SK-N-SH (cell line): ENCODE measurements around the gene FRMD1. TPM values are rescaled to one million over a fixed set of nuclear protein-coding genes. Genes with fewer than 3 reads are reported as not detected.

ENCODE experiments used
- CTCF ChIA-PET: fragments of 300-600, 350-600 bp; formaldehyde crosslinking; extraction: SDS; loops from one replicate; lab custom pipeline; 2021; lab: Yijun Ruan, JAX
- POLR2A ChIA-PET: fragments of 350-600 bp; sonication (Branson Sonifier 250); formaldehyde crosslinking; extraction: SDS; loops from one replicate; lab custom pipeline; 2020; ENCODE audit warnings: antibody characterized with exemption, inconsistent platforms; lab: Yijun Ruan, JAX
- DNase-seq: peaks from one replicate; pipeline ENCODE4 v3.0.0; 2012
- H2AFZ ChIP-seq: fragments of 200-600 bp; sonication (generic); 2 replicates; pipeline ENCODE4 v1.8.1; 2016; ENCODE audit warnings: antibody characterized with exemption, mild to moderate bottlenecking, low read depth
- H3F3A ChIP-seq: fragments of 200-600 bp; sonication (generic); replicated peaks from 2 replicates; pipeline ENCODE3; 2016; ENCODE audit warnings: antibody characterized with exemption, mild to moderate bottlenecking; ENCODE audit not compliant: insufficient read depth
- H3K27ac ChIP-seq, 2 experiments: fragments of 200-500 bp in 1 of 2; fragments of 200-600 bp in 1 of 2; sonication (Bioruptor generic) in 1 of 2; sonication (generic), shearing (Covaris generic) in 1 of 2; 2 replicates each; pipeline versions ENCODE4 v1.5.1 to v1.6.1; 2014 to 2016; ENCODE audit warnings: low read depth in 2 of 2, inconsistent platforms in 1 of 2, low read length in 1 of 2, mild to moderate bottlenecking in 1 of 2, mixed read lengths in 1 of 2
- H3K27me3 ChIP-seq: fragments of 200-600 bp; sonication (generic), shearing (Covaris generic); 2 replicates; pipeline ENCODE4 v1.6.1; 2016; ENCODE audit warnings: mixed run types; ENCODE audit not compliant: insufficient read depth
- H3K36me3 ChIP-seq, 2 experiments: fragments of 200-500 bp in 1 of 2; fragments of 200-600 bp in 1 of 2; sonication (Bioruptor generic) in 1 of 2; sonication (generic) in 1 of 2; replicated peaks in 1 of 2; 2 replicates each; pipeline versions ENCODE3 to v1.5.1; 2014 to 2016; ENCODE audit warnings: low read length in 1 of 2, mild to moderate bottlenecking in 1 of 2; ENCODE audit not compliant: insufficient read depth in 2 of 2, control insufficient read depth in 1 of 2
- H3K4me1 ChIP-seq, 2 experiments: fragments of 200-500 bp in 1 of 2; fragments of 200-600 bp in 1 of 2; sonication (Bioruptor generic) in 1 of 2; sonication (generic), shearing (Covaris generic) in 1 of 2; 2 replicates each; pipeline versions ENCODE4 v1.5.1 to v1.6.1; 2014 to 2016; ENCODE audit warnings: low read depth in 1 of 2, low read length in 1 of 2, mixed run types in 1 of 2; ENCODE audit not compliant: insufficient read depth in 2 of 2, control insufficient read depth in 1 of 2
- H3K4me2 ChIP-seq: fragments of 200-600 bp; sonication (generic), shearing (Covaris generic); 2 replicates; pipeline ENCODE4 v1.6.1; 2017; ENCODE audit warnings: mixed run types
- H3K4me3 ChIP-seq, 2 experiments: fragments of 200-500 bp in 1 of 2; fragments of 200-600 bp in 1 of 2; sonication (Bioruptor generic) in 1 of 2; sonication (generic), shearing (Covaris generic) in 1 of 2; 2 replicates each; pipeline versions ENCODE4 v1.5.1 to v1.8.1; 2014 to 2016; ENCODE audit warnings: low read depth in 2 of 2, inconsistent platforms in 1 of 2, low read length in 1 of 2, mild to moderate bottlenecking in 1 of 2, mixed read lengths in 1 of 2, moderate library complexity in 1 of 2
- H3K79me2 ChIP-seq: fragments of 200-600 bp; sonication (generic); 2 replicates; pipeline ENCODE4 v1.8.1; 2017; ENCODE audit warnings: mild to moderate bottlenecking; ENCODE audit not compliant: insufficient read depth
- H3K9ac ChIP-seq: fragments of 200-600 bp; sonication (generic); 2 replicates; pipeline ENCODE4 v1.6.1; 2017; ENCODE audit warnings: mixed run types
- H3K9me2 ChIP-seq: fragments of 200-600 bp; sonication (generic); 2 replicates; pipeline ENCODE4 v1.6.1; 2017; ENCODE audit warnings: mixed run types
- H3K9me3 ChIP-seq: fragments of 200-600 bp; sonication (generic); 2 replicates; pipeline ENCODE4 v1.6.1; 2017; ENCODE audit warnings: mixed run types, mild to moderate bottlenecking, moderate library complexity
- H4K20me1 ChIP-seq: fragments of 200-600 bp; sonication (generic); 2 replicates; pipeline ENCODE4 v1.6.1; 2017; ENCODE audit warnings: mild to moderate bottlenecking, mixed run types; ENCODE audit not compliant: insufficient read depth
- CHD2 ChIP-seq: fragments of 150-350 bp; IDR thresholded peaks from 2 replicates; pipeline ENCODE4 v1.6.1; 2018; ENCODE audit warnings: low read length; ENCODE audit not compliant: partially characterized antibody
- EP300 ChIP-seq, 2 experiments: IDR thresholded peaks; 2 replicates each; pipeline versions ENCODE4 v1.4.0 to v1.6.1; 2012; ENCODE audit warnings: borderline replicate concordance in 1 of 2, low read depth in 1 of 2, low read length in 1 of 2
- EZH2phosphoT487 ChIP-seq: fragments of 200-600 bp; sonication (generic); IDR thresholded peaks from 2 replicates; pipeline ENCODE4 v1.6.1; 2017; ENCODE audit warnings: low read depth, mixed run types, mild to moderate bottlenecking, antibody characterized with exemption, moderate library complexity, borderline replicate concordance
- FOXM1 ChIP-seq: IDR thresholded peaks from 2 replicates; pipeline ENCODE4 v1.4.0; 2012; ENCODE audit warnings: low read depth, mild to moderate bottlenecking
- GABPA ChIP-seq: IDR thresholded peaks from 2 replicates; pipeline ENCODE4 v1.4.0; 2012; ENCODE audit warnings: low read depth, mild to moderate bottlenecking
- PBX3 ChIP-seq: IDR thresholded peaks from 2 replicates; pipeline ENCODE4; 2012
- RCOR1 ChIP-seq: fragments of 150-350 bp; IDR thresholded peaks from 2 replicates; pipeline ENCODE4 v1.6.1; 2017; ENCODE audit warnings: antibody characterized with exemption, low read length
- RFX5 ChIP-seq: IDR thresholded peaks from 2 replicates; pipeline ENCODE4 v1.6.1; 2012; ENCODE audit warnings: mild to moderate bottlenecking, improper control_type of control experiment, low read length
- RXRA ChIP-seq: IDR thresholded peaks from 2 replicates; pipeline ENCODE4 v1.4.0; 2012; ENCODE audit warnings: low read depth, mild to moderate bottlenecking, borderline replicate concordance
- SIN3A ChIP-seq: IDR thresholded peaks from 2 replicates; pipeline ENCODE4 v1.6.1; 2012; ENCODE audit warnings: low read depth, mild to moderate bottlenecking, low read length, moderate library complexity, borderline replicate concordance
- SMC3 ChIP-seq: IDR thresholded peaks from 2 replicates; pipeline ENCODE4 v1.6.1; 2012; ENCODE audit warnings: low read depth, low read length, improper control_type of control experiment
- USF1 ChIP-seq: IDR thresholded peaks from 2 replicates; pipeline ENCODE4 v1.4.0; 2012; ENCODE audit warnings: low read depth, borderline replicate concordance
- USF2 ChIP-seq: fragments of 150-350 bp; IDR thresholded peaks from 2 replicates; pipeline ENCODE4 v1.6.1; 2017; ENCODE audit warnings: antibody characterized with exemption, low read length, low read depth, borderline replicate concordance
- YY1 ChIP-seq: IDR thresholded peaks from 2 replicates; pipeline ENCODE4 v1.4.0; 2012; ENCODE audit warnings: low read depth, mild to moderate bottlenecking
- ZBTB33 ChIP-seq: IDR thresholded peaks from 2 replicates; pipeline ENCODE4 v1.4.0; 2012; ENCODE audit warnings: low read depth, borderline replicate concordance
- WGBS: methylation state at CpG from one replicate; pipeline ENCODE4 v1.1.6; 2017; ENCODE audit warnings: low lambda C conversion rate; 5-methylcytosine and 5-hydroxymethylcytosine counted together
- polyA plus RNA-seq, 3 experiments: library from polyadenylated mRNA; depleted of rRNA; stranded (reverse); fragments of >200 nt; gene quantifications; 2 replicates each; pipeline ENCODE4 v1.2.3, GENCODE V29; 2012

FRMD1 gene
- polyA plus RNA-seq, 1 of the 3 experiments (the other 2 are of a cell fraction) = not detected

- H3K4me3 ChIP-seq = no peak overlapping the region
- H3K9me3 ChIP-seq = peaks cover 3% of the 10 kb centered on the region; the same call in 1 of the 2 replicates
- H2AFZ ChIP-seq = no peak overlapping the region
- H4K20me1 ChIP-seq = no peaks in the 10 kb centered on the region
- no peaks in the 10 kb centered on the region for H3K79me2 ChIP-seq
- no peak for DNase-seq
- TF ChIP-seq EP300 (IDR thresholded peaks at IDR 0.05; ENCODE audit: borderline replicate concordance in 1 of 2, low read depth in 1 of 2, low read length in 1 of 2) (no peak), CHD2 (no peak), FOXM1 (no peak), RFX5 (no peak), EZH2phosphoT487 (no peak), PBX3 (no peak), RXRA (no peak), USF1 (no peak)
- H3K4me2 ChIP-seq = no peak overlapping the region
- CTCF ChIA-PET = interaction anchor here (0.8 kb wide), 1 partner anchor 59 kb away, joined by 3 read pairs; no protein-coding TSS in a partner anchor
- H3F3A ChIP-seq = no peaks in the 10 kb centered on the region
- H3K4me1 ChIP-seq = no peaks in the 10 kb centered on the region
- POLR2A ChIA-PET = no interaction called here
- H3K9ac ChIP-seq = no peak overlapping the region
- no peaks in the 10 kb centered on the region for H3K27me3 ChIP-seq
- H3K9me2 ChIP-seq = no peaks in the 10 kb centered on the region
- H3K27ac ChIP-seq = no peak overlapping the region
- no peaks in the 10 kb centered on the region for H3K36me3 ChIP-seq
Measured at GRCh38 chr6:168119539-168119938, 40.5 kb upstream of the FRMD1 start.

GRCh38 chr6:168118935-168119334 lies 39.9 kb upstream of the FRMD1 start:
- Histone ChIP-seq H3K27me3 (no peaks in the 10 kb centered on the region), H3K9me2 (no peaks in the 10 kb centered on the region), H3K4me2 (no peak overlapping the region), H3F3A (no peaks in the 10 kb centered on the region), H3K36me3 (no peaks in the 10 kb centered on the region), H2AFZ (no peak overlapping the region), H4K20me1 (no peaks in the 10 kb centered on the region), H3K9ac (no peak overlapping the region), H3K4me3 (no peak overlapping the region), H3K79me2 (no peaks in the 10 kb centered on the region), H3K4me1 (no peaks in the 10 kb centered on the region), H3K27ac (no peak overlapping the region), H3K9me3 (no peaks in the 10 kb centered on the region)
- TF ChIP-seq SMC3 = no peak
- no peak for TF ChIP-seq USF1
- no peak for TF ChIP-seq RCOR1
- TF ChIP-seq YY1 = no peak
- TF ChIP-seq ZBTB33 = no peak
- no peak for TF ChIP-seq GABPA
- TF ChIP-seq SIN3A = no peak
- TF ChIP-seq USF2 = no peak
- CTCF ChIA-PET = interaction anchor here (1.5 to 2.9 kb wide), 3 partner anchors 9 to 203 kb away, joined by 4 to 17 read pairs (median 10); no protein-coding TSS in a partner anchor
- POLR2A ChIA-PET = no interaction called here
- no peak for DNase-seq
- WGBS = 39% methylated on average over 3 of the region's 7 CpGs
